GM23248 (cell line): ENCODE data around the gene MAP3K20.

Source experiments
- EZH2 ChIP-seq: fragments of 200-600 bp; sonication (generic); IDR thresholded peaks from 2 replicates; pipeline ENCODE4 v1.6.1; 2018; ENCODE audit warnings: antibody characterized with exemption, mild to moderate bottlenecking; ENCODE audit not compliant: insufficient read depth, poor library complexity, severe bottlenecking
- EZH2phosphoT487 ChIP-seq: fragments of 200-600 bp; sonication (generic); IDR thresholded peaks from 2 replicates; pipeline ENCODE4 v1.6.1; 2018; ENCODE audit warnings: antibody characterized with exemption, moderate library complexity, mild to moderate bottlenecking, low read depth; ENCODE audit not compliant: insufficient read depth

DNA sequence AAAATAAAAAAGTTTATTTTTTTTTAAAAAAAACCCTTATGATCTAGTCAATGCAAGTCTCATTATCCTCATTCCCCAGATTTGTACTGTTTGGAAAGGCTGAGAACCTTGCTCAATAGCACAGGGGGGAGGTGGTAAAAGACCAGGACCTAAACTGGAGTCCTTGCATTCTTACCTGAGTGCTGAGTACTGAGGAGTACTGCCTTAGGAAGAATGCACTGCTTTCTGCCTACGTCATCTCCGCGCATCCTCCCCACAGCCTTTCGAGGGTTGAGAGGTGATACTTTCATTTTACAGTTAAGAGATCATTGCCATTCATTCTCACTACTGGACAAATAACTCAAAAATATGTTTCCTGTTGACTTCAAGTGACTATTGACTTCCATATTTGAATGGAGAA is 73.8 kb downstream of the MAP3K20 start:
- TF ChIP-seq EZH2phosphoT487 (no peak), EZH2 (no peak)
